ENCODE measurements around the gene GLE1.

Gene GLE1, protein sequence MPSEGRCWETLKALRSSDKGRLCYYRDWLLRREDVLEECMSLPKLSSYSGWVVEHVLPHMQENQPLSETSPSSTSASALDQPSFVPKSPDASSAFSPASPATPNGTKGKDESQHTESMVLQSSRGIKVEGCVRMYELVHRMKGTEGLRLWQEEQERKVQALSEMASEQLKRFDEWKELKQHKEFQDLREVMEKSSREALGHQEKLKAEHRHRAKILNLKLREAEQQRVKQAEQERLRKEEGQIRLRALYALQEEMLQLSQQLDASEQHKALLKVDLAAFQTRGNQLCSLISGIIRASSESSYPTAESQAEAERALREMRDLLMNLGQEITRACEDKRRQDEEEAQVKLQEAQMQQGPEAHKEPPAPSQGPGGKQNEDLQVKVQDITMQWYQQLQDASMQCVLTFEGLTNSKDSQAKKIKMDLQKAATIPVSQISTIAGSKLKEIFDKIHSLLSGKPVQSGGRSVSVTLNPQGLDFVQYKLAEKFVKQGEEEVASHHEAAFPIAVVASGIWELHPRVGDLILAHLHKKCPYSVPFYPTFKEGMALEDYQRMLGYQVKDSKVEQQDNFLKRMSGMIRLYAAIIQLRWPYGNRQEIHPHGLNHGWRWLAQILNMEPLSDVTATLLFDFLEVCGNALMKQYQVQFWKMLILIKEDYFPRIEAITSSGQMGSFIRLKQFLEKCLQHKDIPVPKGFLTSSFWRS

DNA sequence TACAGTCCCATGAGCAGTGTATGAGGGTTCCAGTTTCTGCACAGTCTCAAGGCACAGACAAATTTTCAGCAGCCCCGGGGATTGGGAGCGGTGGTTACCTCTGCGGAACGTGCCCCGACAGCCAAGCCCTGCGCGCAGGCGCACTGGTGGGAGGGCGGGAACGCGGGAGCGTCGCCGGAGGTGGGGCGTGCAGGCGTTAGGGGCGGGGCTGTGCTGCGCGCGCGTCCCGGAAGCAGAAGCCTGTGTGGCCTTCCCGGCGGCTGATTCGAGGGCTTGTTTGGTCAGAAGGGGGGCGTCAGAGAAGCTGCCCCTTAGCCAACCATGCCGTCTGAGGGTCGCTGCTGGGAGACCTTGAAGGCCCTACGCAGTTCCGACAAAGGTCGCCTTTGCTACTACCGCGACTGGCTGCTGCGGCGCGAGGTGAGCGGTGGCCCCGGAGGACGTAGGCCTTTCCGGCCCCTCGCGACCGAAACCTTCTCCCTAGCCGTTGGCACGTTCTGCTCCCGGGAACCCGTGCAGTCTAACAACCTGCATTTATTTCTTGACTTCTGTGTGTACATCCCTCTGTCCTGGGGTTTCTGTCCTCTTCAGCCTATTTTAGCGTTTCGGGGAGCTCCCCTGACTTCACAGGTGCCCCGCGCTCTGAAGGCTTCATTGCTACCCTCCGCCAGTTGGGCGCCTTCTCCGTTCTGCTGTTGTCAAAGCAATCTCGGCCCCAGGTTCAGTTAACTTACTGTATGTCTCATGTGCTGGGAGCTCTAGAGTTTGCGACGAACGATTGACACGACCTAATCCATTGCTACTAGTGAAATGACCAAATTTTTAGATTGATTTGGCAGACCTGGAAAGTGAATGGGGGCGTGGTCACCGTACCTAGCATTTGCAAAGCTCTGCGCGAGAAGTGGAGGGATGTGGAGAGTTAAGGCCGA lies at the start of gene GLE1:
Gene GLE1, plus strand, starts transcription at position 235 of the 929 bp plus-strand sequence. Its CDS starts 87 bp downstream, at position 322.
- peak; percentile 94 to 96 for DNase-seq

DNA sequence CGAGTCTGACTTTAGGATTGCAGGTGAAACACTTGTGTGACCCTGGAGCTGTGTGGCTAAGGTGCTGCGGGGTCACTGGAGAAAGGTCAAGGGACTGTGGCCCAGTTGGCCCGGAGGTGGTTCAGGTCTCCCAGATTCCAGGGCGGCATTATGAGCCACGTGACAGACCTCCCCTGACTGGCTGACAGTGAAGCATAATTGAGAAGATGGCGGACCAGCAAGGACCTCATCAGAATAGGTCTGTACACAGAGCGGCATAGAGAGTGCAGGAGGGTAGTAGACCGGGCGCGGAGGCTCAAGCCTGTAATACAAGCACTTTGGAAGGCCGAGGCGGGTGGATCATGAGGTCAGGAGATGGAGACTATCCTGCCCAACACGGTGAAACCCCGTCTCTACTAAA lies 49.5 kb upstream of the GLE1 start:
- no peak for DNase-seq

DNA sequence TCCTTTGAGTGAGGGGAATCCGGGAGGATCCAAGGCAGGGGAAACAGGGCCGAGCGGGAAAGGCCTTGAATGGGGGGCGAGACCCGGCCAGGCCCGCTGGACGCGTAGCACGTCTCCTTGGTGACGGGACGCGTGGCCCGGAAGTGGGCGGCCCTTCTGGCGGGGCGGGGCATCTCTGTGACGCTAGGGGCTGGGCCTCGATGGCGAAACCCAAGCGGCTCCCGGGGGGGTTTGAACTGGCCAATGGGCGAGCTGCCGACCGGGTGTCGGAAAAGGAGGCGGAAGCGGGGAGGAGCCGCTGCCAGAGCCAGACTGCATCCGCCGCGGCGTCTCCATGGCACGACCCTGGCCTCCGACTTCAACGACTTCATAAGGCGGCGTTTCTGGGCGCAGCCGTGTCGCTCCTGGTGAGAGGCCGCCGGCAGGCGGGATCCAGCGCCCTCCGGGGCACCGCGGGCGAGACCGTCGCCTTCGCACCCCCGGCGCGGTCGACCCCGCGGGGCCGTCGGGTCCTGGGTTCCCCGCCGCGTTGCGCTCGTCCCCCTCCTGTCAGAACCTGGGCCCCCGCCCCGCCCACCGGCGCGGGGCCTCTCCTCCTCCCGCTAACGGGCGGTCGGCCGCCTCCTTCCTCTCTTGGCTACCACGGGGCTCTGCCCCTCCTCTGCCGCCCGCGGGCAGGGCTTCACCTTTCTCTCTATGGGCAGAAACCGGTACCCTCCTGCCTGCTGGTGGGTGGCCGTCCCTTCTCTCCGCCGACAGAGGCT lies 48.5 kb upstream of the GLE1 start, which contains the start of gene ODF2:
Gene ODF2, plus strand, starts transcription at position 158 of the 764 bp plus-strand sequence. Its CDS starts 86 bp downstream, at position 244.
- peak; percentile 97 to 98 for DNase-seq

DNA sequence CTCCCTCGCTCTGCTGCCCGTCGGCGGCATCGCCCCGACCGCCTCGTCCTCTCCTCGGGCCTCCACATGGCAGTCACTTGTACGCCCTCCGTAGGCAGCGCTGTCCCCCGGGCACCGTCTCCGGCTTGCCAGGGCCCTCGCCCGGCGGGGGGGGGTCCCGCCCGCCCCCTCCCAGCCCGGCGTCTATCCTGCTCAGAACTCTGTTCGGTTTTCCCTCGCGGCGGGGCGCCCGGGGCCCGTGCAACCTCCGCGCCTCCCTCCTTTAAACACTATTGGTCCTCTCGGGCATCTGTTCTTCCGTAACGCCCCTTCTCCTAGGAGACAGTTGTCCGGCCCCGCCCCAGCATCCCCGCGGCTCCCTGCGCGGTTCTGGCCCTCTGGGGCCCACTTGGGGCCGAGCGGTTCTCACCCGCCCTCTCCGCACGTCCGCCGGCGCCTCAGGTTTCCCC lies 47.9 kb upstream of the GLE1 start:
- peak; percentile 70 to 74 for DNase-seq

DNA sequence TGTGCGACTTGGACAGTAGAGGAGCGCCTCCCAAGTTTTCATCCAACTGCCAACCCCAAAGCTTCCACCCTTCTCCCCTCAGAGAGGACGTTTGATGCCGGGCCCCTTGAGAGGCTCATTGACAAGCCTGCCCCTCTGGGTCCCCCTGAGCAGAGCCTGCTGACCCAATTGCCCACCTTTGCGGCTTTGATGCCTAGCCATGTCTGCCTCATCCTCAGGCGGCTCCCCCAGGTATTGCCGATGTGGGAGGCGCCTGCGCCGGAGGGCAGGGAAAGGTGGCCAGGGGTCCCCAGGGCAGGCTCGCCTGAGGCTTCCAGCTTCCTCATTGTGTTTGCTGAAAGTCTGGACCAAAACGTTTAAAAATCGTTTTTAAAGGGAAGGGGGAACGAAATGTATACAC lies 47.3 kb upstream of the GLE1 start:
- DNase-seq: no peak

DNA sequence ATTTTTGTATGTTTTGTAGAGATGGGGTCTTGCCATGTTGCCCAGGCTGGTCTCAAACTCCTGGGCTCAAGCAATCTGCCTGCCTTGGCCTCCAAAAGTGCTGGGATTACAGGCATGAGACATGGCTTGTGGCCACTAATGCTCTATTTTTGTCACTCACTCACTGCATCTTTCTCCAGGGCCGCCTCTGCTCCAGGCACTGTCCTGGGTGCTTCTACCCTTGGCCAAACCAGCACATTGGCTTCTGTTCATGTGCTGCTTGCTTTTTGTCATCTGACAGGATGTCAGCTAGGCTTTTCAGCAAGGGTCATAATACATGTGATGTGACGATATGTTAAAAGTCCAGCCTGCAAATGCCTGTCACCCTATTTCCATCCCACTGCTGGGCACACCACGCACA lies 45.5 kb upstream of the GLE1 start:
- DNase-seq: no peak

DNA sequence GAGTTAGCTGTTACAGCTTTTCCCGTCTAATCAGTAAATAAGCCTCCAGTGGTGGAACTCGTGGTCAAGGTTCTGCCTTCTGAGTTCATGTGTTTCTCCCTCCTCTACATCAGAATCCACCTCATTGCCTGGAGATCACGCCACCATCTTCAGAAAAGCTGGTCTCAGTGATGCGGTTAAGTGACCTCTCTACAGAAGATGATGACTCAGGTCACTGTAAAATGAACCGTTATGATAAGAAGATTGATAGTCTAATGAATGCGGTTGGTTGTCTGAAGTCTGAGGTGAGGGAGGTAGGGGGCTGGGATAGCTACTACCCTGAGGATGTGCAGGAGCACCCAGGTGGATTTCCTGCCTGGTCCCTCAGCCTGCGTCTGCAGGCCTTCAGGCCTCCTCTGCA lies 35.4 kb upstream of the GLE1 start:
- DNase-seq: no peak

DNA sequence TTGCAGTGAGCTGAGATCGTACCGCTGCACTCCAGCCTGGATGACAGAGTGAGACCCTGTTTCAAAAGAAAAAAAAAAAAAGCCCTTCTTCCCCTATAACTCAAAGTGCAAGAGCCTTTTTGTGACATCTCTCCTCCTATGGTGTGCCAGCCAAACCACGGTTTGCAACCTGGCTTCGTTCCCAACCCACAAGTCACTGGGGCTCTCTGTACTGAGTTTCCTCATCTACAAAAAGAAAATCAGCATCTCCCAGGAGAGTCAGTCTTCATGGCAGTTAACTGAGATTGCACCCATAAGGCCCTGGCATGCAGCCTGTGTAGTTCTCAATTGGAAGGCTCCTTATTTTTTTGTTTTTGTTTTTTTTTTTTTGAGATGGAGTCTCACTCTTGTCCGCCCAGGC lies 34.0 kb upstream of the GLE1 start:
- no peak for DNase-seq

DNA sequence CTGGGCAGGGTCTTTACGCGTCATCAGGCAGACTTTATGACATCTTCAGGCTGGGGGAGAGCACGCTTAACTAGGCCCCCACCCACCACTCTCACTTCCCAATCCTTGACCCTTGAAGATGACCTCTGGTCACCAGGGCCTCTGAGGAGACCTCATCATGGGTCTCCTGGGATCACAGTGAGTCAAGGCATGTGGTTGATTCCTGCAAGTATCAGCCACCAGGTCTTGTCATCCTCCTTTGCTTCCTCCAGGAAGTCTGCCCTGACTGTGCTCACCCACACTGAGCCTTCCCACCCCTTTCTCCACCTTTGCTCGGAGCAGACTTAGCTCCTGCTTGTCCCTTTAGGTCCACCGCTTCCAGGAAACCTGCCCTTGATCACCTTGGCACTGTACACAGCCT lies 31.4 kb upstream of the GLE1 start:
- DNase-seq: no peak

DNA sequence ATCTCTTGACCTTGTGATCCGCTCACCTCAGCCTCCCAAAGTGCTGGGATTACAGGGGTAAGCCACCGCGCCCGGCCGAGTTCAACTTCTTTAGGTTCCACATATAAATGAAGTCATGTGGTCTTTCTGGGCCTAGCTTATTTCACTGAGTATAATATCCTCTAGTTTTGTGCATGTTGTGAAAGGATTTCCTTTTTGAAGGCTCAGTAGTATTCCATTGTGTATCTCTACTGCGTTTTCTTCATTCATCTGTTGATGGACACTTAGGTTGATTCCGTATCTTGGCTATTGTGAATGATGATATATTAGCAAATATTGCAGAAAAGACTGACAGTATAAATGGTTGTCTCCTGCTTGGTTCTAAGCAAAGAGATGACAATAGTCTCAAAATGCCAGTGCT lies 28.7 kb upstream of the GLE1 start:
- DNase-seq: no peak

DNA sequence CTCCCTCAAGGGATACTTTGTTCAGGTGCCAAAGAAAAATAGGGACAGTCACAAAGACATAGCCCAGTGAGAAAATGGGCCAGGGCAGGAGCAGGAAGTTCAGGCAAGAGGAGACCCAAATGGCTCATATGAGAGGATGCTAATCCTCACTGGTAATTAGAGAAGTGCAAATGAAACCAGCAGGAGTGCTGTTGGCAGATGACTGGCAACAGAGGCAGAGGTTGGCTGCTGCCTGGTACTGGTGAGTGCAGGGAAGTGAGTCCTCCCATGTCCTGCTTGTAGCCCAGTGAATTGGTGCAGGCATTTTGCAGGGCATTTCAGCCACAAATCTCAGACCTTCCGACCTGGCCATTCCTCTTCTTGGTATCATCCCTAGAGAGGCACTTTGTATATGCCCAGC lies 25.3 kb upstream of the GLE1 start:
- DNase-seq: no peak

DNA sequence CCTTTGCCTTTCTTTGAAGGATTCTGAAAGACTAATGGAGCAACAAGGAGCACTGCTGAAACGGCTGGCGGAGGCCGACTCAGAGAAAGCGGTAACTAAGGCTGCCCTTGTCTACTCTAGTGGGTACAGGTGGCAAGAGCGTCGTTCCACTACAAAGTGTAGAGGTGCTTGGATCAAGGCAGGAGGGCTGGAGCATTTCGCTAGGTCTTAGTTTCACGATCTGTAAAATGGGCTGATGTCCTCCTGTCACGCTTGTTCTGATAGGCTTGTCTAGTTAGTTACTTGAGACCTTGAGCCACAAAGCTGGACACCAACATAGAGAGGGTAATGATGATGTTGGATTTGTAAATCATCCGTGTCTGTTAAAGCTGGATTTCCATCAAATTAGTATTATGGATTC lies 23.0 kb upstream of the GLE1 start:
- DNase-seq: no peak

DNA sequence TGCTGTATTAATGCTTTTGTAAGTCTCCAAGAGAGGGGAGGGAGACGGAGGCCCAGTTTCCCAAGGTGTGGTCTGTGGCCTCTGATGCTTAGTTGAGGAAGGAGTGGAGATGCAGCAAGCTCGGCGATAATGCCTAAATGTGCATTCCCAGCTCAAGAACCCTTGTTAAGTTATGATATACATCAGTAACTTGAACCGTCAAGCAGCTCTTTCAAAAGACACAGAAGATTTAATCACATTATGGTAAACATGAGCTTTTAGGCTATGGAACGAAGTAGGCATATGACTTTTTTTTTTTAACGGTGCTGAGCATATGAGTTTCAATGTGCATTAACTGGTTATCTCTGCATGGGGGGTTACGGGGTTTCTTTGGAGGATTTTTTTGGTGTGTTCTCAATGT lies 22.3 kb upstream of the GLE1 start:
- DNase-seq: no peak

DNA sequence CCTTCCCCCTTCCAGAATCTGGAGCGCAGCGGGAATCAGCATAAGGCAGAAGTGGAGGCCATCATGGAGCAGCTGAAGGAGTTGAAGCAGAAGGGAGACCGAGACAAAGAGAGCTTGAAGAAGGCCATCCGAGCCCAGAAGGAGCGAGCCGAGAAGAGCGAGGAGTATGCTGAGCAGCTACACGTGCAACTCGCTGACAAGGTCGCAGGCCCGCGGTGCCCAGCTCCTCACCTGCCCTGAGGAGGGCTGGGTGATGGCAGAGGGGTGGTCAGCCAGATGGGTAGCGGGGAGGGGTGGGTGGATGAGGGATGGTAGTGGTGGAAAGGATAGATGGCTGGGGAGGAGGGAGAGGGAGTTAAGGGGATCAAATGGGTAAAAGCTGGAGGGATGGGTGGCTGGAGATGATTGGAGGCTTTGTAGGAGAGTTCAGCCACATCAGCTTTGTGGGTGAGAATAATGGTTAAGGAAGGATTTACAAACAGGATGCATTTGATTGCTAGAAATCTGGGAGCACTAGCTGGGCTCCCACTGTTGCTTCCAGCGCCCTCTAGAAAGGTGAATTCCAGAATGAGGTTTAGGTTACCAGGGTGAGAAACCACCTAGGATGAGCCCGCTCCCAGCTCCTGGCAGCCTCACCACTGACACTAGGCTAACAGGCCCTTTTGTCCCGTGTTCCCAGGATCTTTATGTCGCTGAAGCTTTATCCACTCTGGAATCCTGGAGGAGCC lies 19.7 kb upstream of the GLE1 start:
- no peak for DNase-seq

DNA sequence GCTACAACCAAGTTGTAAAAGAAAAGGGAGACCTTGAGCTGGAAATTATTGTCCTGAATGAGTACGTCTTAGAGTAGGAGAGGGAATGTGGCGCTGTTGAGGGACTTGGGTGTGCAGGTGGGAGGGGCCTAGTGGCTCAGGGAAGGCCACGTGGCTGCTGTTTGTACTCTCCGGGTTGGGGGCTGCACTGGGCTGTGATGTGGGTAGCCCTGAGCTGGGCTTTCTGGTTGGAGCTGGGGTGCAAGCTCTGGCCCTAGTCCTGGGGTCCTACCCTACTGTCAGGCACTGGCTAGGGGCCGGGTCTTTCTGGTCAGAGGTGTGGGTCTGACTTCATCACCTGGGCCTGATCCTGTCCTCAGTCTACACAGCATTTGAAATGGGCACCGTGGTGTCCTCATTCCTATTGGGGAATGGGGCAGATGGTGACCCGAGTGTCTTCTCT lies 19.1 kb upstream of the GLE1 start:
- DNase-seq: no peak

DNA sequence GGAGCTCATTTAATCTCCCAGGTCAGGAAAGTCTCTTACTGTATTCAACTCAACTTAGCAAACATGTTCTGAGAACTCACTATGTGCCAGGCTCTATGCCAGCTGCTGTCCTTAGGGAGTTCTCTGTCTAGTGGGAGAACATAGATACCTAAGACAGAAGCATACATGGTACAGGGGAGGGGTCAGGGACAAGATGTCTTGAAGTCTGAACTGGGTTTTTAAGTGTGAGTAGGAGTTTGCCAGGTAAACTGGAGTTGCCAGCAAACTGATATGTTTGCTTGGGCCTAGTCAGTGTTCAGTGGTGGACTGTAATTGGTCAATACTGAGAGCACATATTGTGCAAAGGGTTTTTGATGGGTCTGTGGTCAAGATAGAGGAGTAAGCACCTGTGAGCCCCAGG lies 18.3 kb upstream of the GLE1 start:
- DNase-seq: no peak

DNA sequence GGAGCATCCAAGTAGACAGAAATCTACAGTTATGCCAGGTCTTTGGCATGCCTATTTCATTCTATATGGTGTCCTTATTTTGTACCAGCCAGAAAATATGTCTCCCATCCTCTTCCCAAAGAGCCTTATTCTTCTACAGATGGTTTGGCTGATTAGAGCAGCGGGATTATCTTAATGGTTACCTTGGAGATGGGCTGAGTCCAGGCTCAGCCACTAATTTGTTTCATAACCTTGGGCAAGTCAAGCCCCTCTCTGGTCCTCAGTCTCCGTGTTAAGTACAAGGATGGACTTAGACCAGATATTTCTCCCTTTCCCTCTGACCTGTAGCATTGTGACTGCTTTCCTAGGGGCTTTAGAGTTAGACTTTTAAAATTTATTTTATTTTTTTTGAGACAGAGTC lies 11.1 kb upstream of the GLE1 start:
- DNase-seq: no peak

DNA sequence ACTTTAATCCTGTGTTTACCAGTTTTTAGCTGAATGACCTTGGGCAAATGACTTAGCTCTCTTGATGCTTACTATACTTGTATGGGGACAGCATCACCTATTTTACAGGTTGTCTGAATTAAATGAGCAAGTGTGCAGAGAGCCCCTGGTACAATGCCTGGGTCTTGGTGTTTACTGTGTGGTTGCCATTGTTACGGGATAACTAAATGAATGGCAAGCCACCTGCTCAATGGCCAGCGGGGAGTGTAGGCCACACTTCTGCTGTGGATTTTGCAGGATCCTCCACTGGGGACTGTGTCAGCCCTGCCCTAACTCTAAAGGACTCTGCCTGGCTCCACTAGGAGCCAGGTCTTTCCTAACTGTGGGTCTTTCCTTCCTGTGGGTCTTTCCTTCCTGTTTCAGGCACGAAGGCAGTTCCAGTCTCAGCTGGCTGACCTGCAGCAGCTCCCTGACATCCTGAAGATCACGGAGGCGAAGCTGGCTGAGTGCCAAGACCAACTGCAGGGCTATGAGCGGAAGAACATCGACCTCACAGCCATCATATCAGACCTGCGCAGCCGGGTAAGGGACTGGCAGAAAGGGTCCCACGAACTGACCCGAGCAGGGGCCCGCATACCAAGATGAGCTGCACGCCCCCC lies 10.3 kb upstream of the GLE1 start:
- DNase-seq: peak in 1 of 2 donors; percentile 3

DNA sequence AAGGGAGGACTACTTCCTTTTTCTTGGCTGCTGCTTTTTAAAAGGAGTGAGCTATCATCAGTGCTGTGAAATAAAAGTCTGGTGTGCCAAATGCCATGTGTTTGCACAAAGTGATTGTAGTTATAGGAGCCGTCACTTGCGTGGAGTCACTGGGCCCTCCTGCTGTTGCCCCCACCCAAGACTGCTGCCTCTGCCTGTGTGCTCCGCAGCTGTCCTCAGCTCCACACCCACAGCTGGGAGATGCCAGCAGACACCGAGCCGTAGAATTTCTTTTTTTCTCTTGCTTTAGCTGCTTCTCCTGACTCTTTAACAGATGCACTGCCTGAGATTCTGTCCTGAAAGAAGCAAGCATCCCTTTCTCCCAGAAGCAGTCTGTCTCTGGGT lies 9.8 kb upstream of the GLE1 start:
- DNase-seq: no peak

DNA sequence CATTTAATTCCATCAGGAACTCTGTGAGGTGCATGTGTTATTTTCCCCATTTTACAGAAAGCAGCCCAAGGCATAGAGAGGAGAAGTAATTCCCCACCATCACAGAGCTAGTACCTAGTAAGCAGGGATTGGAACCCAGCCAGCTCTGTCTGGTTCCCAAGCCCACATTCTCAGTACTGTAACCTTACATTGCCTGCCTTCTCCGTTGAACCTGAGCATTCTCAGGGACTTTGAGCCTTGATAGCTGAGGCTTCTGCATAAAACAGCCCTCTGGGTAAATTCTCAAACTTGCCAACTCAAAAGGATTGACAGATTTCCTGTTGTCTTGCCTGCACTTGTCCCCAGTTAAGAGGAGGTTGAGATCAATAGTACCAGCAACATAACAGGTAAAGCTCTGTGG lies 9.2 kb upstream of the GLE1 start:
- no peak for DNase-seq

DNA sequence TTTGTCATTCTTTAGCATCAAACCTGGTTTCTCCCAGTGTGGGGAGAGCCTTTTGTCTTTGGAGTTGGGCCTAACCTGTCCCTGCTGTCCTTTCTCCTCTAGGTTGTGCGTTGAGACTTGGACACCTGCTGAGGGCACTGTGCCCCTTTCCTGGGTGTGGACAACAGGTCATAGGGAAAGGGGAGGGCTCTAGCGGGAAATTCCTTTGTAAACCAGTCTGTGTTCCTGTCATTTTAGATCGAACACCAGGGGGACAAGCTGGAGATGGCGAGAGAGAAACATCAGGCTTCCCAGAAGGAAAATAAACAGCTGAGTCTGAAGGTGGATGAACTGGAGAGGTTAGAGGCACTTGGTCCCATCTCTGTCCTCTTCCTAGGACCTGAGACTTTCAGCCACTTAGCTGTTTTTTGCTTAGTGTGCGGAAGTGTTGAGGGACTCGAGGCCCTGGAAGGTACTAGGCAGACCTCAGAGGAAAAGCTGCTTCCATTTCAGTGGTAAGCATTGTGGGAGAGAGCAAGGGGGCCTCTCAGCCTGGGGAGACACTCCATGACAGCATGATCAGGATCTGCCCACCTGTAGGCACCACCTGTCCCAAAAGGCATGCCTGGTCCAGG lies 8.6 kb upstream of the GLE1 start:
- DNase-seq: no peak
